Esophagus squamous epithelium (tissue), 5 donors: ENCODE data around the gene RIT2. TPM values are rescaled to one million over a fixed set of nuclear protein-coding genes. Genes with fewer than 3 reads are reported as not detected.

ENCODE experiments used
- DNase-seq: peaks from one replicate; lab custom pipeline; 2025; lab: John Stamatoyannopoulos, UW
- H3K27ac ChIP-seq, 4 donors: fragments of 200-600 bp; sonication (generic); one replicate each; pipeline ENCODE4 v1.5.1; 2016 to 2019; ENCODE audit warnings: mild to moderate bottlenecking in 1 of 4
- H3K27me3 ChIP-seq, 4 donors: fragments of 200-600 bp; sonication (generic); 1 replicate in 3 of 4; 2 replicates in 1 of 4; pipeline versions ENCODE4 v1.5.1 to v1.6.0; 2017 to 2021; ENCODE audit warnings: antibody characterized with exemption in 1 of 4
- H3K36me3 ChIP-seq, 3 donors: fragments of 200-600 bp; sonication (generic); one replicate each; pipeline ENCODE4 v1.5.1; 2016 to 2019
- H3K4me1 ChIP-seq, 3 donors: fragments of 200-600 bp; sonication (generic); one replicate each; pipeline ENCODE4 v1.5.1; 2017 to 2019
- H3K4me3 ChIP-seq, 4 donors: fragments of 200-600 bp; sonication (generic); 1 replicate in 3 of 4; 2 replicates in 1 of 4; pipeline ENCODE4 v1.5.1; 2016 to 2019; ENCODE audit warnings: mild to moderate bottlenecking in 2 of 4, moderate library complexity in 1 of 4
- H3K9me3 ChIP-seq, 3 donors: fragments of 200-600 bp; sonication (generic); one replicate each; pipeline ENCODE4 v1.5.1; 2016 to 2019
- POLR2A ChIP-seq, 4 donors: fragments of 450-650 bp; IDR thresholded peaks; one replicate each; pipeline ENCODE4 v1.6.1; 2017; ENCODE audit warnings: antibody characterized with exemption in 4 of 4, mild to moderate bottlenecking in 4 of 4, moderate library complexity in 3 of 4
- WGBS, 2 donors: methylation state at CpG; one replicate each; pipeline ENCODE4 v1.1.5; 2018; 5-methylcytosine and 5-hydroxymethylcytosine counted together
- intact Hi-C: fragments of 100-400 bp; cut with DNase I; formaldehyde crosslinking; loops from one replicate; pipeline ENCODE4 v1.15.0; 2022
- total RNA-seq, 4 donors: library from RNA; depleted of rRNA; stranded (reverse); fragments of >200 nt; gene quantifications; one replicate each; pipeline ENCODE4 v1.1.0, GENCODE V29; 2016
- TF ChIP-seq, protein P1 (sequence below), 6 experiments: fragments of 450-650 bp in 4 of 6; fragments of 200-600 bp in 2 of 6; sonication (generic) in 2 of 6; IDR thresholded peaks; one replicate each; pipeline ENCODE4 v1.5.1; 2016 to 2019; ENCODE audit warnings: antibody characterized with exemption in 6 of 6, mild to moderate bottlenecking in 4 of 6, moderate library complexity in 4 of 6
- donor health status: DM: yes; HTN: yes; CAD: no.

RIT2 gene
- total RNA-seq, 4 donors from 2014 or later = not detected

DNA sequence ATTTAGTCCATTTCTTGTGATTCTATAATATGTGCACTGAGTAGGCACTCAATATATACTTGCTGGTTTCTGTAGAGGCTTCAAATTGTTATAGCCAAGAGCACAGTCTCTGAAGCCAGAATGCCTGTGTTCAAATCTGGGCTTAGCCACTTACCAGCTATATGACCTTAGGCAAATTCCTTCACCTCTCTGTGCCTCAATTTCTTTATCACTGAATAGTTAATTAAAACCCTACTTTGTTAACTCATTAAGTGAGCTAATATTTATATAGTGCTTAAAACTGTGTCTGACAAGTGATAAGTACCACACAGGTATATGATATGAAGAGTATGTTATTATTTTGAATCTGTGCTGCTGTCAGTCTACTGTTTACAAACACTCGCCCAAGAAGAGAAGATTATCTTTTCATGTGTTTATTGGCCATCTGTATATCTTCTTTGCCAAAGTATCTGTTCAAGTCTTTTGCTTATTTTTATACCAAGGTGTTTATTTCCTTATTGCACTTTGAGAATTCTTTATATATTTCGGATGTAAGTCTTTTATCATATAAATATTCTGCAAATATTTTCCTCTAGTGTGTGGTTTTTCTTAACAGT, 1.3 kb upstream of the RIT2 start:
- H3K9me3 ChIP-seq = no peaks in the 10 kb centered on the region
- no peaks in the 10 kb centered on the region for H3K27me3 ChIP-seq
- H3K27ac ChIP-seq = no peak overlapping the region
- no peak overlapping the region for H3K4me3 ChIP-seq
- no peaks in the 10 kb centered on the region for H3K4me1 ChIP-seq
- no peaks in the 10 kb centered on the region for H3K36me3 ChIP-seq
- no peak for DNase-seq
- intact Hi-C loops = no loop called here
- TF ChIP-seq POLR2A (IDR thresholded peaks at IDR 0.05) = no peak
- TF ChIP-seq, protein P1, sequence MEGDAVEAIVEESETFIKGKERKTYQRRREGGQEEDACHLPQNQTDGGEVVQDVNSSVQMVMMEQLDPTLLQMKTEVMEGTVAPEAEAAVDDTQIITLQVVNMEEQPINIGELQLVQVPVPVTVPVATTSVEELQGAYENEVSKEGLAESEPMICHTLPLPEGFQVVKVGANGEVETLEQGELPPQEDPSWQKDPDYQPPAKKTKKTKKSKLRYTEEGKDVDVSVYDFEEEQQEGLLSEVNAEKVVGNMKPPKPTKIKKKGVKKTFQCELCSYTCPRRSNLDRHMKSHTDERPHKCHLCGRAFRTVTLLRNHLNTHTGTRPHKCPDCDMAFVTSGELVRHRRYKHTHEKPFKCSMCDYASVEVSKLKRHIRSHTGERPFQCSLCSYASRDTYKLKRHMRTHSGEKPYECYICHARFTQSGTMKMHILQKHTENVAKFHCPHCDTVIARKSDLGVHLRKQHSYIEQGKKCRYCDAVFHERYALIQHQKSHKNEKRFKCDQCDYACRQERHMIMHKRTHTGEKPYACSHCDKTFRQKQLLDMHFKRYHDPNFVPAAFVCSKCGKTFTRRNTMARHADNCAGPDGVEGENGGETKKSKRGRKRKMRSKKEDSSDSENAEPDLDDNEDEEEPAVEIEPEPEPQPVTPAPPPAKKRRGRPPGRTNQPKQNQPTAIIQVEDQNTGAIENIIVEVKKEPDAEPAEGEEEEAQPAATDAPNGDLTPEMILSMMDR (IDR thresholded peaks at IDR 0.05) = no peak
- 29 to 39% methylated on average over 2 of the region's 2 CpGs for WGBS, 2 donors

DNA sequence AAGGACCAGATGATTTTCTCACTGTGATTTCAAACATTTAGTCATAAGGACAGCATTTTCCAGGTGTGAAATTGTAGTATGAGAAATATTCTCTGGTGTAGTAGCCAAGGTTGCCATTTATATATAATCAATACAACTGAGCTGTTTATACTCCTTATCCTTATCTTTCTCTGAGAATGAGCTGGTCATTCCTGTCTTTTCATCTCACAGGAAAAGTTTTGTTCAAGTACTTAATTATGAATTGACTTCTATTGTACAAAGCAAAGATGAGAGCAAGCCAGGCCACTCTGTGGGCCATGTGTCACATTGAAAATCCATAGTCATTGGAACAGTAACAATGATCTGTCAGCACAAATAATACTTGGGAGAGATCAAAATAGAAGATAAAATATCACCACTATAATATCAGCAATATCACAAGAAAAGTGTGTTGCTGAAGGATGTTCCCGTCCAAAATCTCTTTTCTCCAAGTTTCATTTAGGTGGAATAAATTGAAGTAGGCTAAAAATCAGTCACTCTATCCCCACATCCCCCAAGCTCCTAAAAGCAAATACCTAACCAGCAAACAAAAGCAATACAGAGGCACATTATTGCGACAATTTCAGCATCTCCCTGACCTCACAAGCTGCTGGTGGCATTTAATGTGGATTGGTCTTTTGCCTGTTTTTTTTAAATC, 2.1 kb downstream of the RIT2 start:
- 60 to 72% methylated on average over 2 of the region's 2 CpGs for WGBS, 2 donors
- Histone ChIP-seq H3K4me1 (no peaks in the 10 kb centered on the region), H3K27me3 (no peaks in the 10 kb centered on the region), H3K27ac (no peak overlapping the region), H3K9me3 (no peaks in the 10 kb centered on the region), H3K4me3 (no peak overlapping the region), H3K36me3 (no peaks in the 10 kb centered on the region)
- TF ChIP-seq, protein P1 (IDR thresholded peaks at IDR 0.05) = no peak
- TF ChIP-seq POLR2A (IDR thresholded peaks at IDR 0.05) = no peak
- intact Hi-C loops = no loop called here
- DNase-seq = no peak

DNA sequence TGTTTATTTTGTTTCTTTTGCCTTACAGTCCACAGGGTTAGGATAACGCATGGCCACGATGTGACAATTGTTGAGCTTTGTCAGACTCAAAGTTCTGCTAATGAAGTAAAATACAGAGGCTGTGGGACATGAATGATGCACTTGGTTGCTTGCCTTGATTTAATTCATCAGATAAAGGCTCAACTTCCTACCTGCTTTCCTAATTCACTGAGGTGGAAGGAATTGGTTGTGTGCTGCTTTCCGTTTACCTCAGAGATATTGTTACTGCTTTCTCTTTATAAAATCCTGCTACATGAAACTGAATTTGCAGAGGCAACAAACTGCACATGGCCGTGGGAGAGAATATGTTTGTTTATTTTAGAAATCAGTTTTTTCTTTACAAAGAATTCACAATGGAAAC, 6.6 kb downstream of the RIT2 start:
- intact Hi-C loops = no loop called here
- H3K4me3 ChIP-seq = no peak overlapping the region

DNA sequence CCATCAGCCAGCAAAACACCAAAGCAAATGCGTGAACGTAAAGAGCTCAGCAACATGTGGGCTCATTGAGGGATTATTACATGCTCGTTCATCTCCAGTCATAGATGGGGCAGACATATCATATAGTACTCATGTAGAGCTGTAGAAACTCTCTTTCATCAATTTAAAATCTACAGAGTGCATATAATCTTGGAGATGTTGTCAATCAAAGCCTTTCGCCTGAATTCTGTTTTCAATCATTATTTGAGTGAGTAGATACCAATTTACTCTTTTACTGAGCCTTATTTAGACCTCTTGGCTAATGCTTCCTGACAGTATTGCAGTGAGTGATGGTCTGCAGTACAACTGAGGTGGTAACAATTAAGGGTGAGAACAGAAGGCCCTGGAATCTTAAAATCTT, 7.0 kb downstream of the RIT2 start:
- H3K27ac ChIP-seq = no peak overlapping the region
- DNase-seq = no peak
- TF ChIP-seq, protein P1 (IDR thresholded peaks at IDR 0.05) = no peak
- no peak for TF ChIP-seq POLR2A (IDR thresholded peaks at IDR 0.05)
- WGBS, 2 donors = 78 to 88% methylated on average over 4 of the region's 4 CpGs
- intact Hi-C loops = no loop called here
- no peaks in the 10 kb centered on the region for H3K27me3 ChIP-seq
- H3K9me3 ChIP-seq = no peaks in the 10 kb centered on the region
- H3K4me1 ChIP-seq = no peaks in the 10 kb centered on the region
- H3K4me3 ChIP-seq = no peak overlapping the region
- no peaks in the 10 kb centered on the region for H3K36me3 ChIP-seq

More for the DNA sequence above, 6.6 kb downstream of the RIT2 start:
- 37 to 45% methylated on average over 4 of the region's 4 CpGs for WGBS, 2 donors
- no peak overlapping the region for H3K27ac ChIP-seq
- TF ChIP-seq, protein P1 (IDR thresholded peaks at IDR 0.05) = no peak
- no peak for TF ChIP-seq POLR2A (IDR thresholded peaks at IDR 0.05)
- DNase-seq = no peak
- H3K4me1 ChIP-seq = no peaks in the 10 kb centered on the region
- H3K27me3 ChIP-seq = no peaks in the 10 kb centered on the region
- H3K36me3 ChIP-seq = no peaks in the 10 kb centered on the region
- no peaks in the 10 kb centered on the region for H3K9me3 ChIP-seq

DNA sequence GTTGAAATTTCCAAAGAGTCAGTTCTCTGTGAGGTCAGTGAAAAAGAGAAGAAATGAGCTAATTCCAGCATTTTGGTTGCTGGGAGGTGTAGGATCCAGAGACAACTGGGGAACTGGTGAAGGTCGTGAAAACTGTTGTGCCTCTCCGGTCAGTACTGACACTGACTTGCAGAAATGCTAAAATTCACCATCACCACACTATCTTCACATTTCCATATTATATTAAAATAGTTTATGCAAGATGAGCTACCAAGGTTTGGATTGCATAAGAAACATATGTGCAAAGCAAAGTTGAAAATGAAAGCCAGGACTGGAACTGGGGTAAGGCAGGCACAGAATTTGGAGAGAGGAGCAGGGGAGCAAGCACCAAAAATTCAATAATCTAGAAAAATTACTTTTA, 21.8 kb downstream of the RIT2 start:
- TF ChIP-seq, protein P1 (IDR thresholded peaks at IDR 0.05) = no peak
- TF ChIP-seq POLR2A (IDR thresholded peaks at IDR 0.05) = no peak
- no peaks in the 10 kb centered on the region for H3K27me3 ChIP-seq
- no peak overlapping the region for H3K27ac ChIP-seq
- no peaks in the 10 kb centered on the region for H3K36me3 ChIP-seq
- no peak for DNase-seq
- H3K4me3 ChIP-seq = no peak overlapping the region
- H3K9me3 ChIP-seq = no peaks in the 10 kb centered on the region
- H3K4me1 ChIP-seq = no peaks in the 10 kb centered on the region
- WGBS, 2 donors = 79 to 88% methylated on average over 2 of the region's 2 CpGs
- intact Hi-C loops = no loop called here
